Measurements from ENCODE around the gene PLD5. TPM values are rescaled to one million over a fixed set of nuclear protein-coding genes. Genes with fewer than 3 reads are reported as not detected.

PLD5 gene
- total and polyA plus RNA-seq, 2 donors (not counting 3 experiments of a cell fraction or from before 2014, with no cell fraction given), result not detected

GRCh38 chr1:242199776-242200458 lies 324.6 kb downstream of the PLD5 start:
- DNase-seq (ENCODE audit: low read depth, low spot score), result no peak
- Histone ChIP-seq H3K4me3 (replicated peaks in 1 of 3; ENCODE audit: insufficient read depth in 1 of 3, low read depth in 1 of 3, low read length in 3 of 3) (no peak overlapping the region), H3K36me3 (ENCODE audit: control insufficient read depth in 2 of 2, extremely low read depth in 1 of 2, insufficient read depth in 2 of 2, low read length in 2 of 2) (no peaks in the 10 kb centered on the region), H3K27me3 (ENCODE audit: control insufficient read depth in 2 of 2, insufficient read depth in 2 of 2, low read length in 2 of 2) (no peaks in the 10 kb centered on the region), H3K4me2 (ENCODE audit: insufficient read depth, low read length) (no peak overlapping the region), H3K79me2 (ENCODE audit: control insufficient read depth, insufficient read depth, low read length) (no peaks in the 10 kb centered on the region), H3K4me1 (ENCODE audit: control insufficient read depth, extremely low read depth, insufficient read depth, low read length) (no peaks in the 10 kb centered on the region), H2AFZ (ENCODE audit: low read depth, low read length) (no peak overlapping the region), H3K9me3 (replicated peaks; ENCODE audit: control insufficient read depth, insufficient read depth, low read length) (peaks cover 4% of the 10 kb centered on the region), H3K9ac (replicated peaks; ENCODE audit: extremely low read depth, insufficient read depth, low read length) (no peak overlapping the region), H3K9me1 (replicated peaks; ENCODE audit: control insufficient read depth, extremely low read depth, insufficient read depth, low read length) (no peaks in the 10 kb centered on the region), H3K27ac (ENCODE audit: insufficient read depth, low read depth, low read length) (no peak overlapping the region), H4K20me1 (replicated peaks; ENCODE audit: control insufficient read depth, extremely low read depth, insufficient read depth, low read length) (no peaks in the 10 kb centered on the region)
- intact Hi-C loops (cut with micrococcal nuclease), result no loop called here
- TF ChIP-seq POLR2A (IDR thresholded peaks at IDR 0.05; ENCODE audit: low read depth, low read length), result no peak
- TF ChIP-seq, protein P1, sequence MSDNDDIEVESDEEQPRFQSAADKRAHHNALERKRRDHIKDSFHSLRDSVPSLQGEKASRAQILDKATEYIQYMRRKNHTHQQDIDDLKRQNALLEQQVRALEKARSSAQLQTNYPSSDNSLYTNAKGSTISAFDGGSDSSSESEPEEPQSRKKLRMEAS (IDR thresholded peaks at IDR 0.05; ENCODE audit: insufficient read depth, insufficient read length), result no peak
- no TSS peak for BruUV-seq (replicated peaks)
- dilution Hi-C loops (cut with MboI; ENCODE audit: extremely low pct_ligation_motif_present, low sequenced_read_pairs), result no loop called here
- POLR2A ChIA-PET, result no interaction called here
- CTCF ChIA-PET, result no interaction called here
- FAIRE-seq, result no peak

- BruUV-seq (replicated peaks), result no TSS peak
- Histone ChIP-seq H3K79me2 (ENCODE audit: control insufficient read depth, insufficient read depth, low read length) (no peaks in the 10 kb centered on the region), H2AFZ (ENCODE audit: low read depth, low read length) (no peak overlapping the region), H3K4me2 (ENCODE audit: insufficient read depth, low read length) (no peak overlapping the region), H3K36me3 (ENCODE audit: control insufficient read depth in 2 of 2, extremely low read depth in 1 of 2, insufficient read depth in 2 of 2, low read length in 2 of 2) (no peaks in the 10 kb centered on the region), H3K9ac (replicated peaks; ENCODE audit: extremely low read depth, insufficient read depth, low read length) (no peak overlapping the region), H3K27ac (ENCODE audit: insufficient read depth, low read depth, low read length) (no peak overlapping the region), H3K9me1 (replicated peaks; ENCODE audit: control insufficient read depth, extremely low read depth, insufficient read depth, low read length) (no peaks in the 10 kb centered on the region), H3K9me3 (replicated peaks; ENCODE audit: control insufficient read depth, insufficient read depth, low read length) (peaks cover 4% of the 10 kb centered on the region), H3K4me1 (ENCODE audit: control insufficient read depth, extremely low read depth, insufficient read depth, low read length) (no peaks in the 10 kb centered on the region), H4K20me1 (replicated peaks; ENCODE audit: control insufficient read depth, extremely low read depth, insufficient read depth, low read length) (no peaks in the 10 kb centered on the region), H3K27me3 (ENCODE audit: control insufficient read depth in 2 of 2, insufficient read depth in 2 of 2, low read length in 2 of 2) (no peaks in the 10 kb centered on the region), H3K4me3 (replicated peaks in 1 of 3; ENCODE audit: insufficient read depth in 1 of 3, low read depth in 1 of 3, low read length in 3 of 3) (no peak overlapping the region)
- TF ChIP-seq POLR2AphosphoS5 (IDR thresholded peaks at IDR 0.05; ENCODE audit: insufficient read depth, low read depth, low read length) (no peak), EZH2 (IDR thresholded peaks at IDR 0.05; ENCODE audit: borderline replicate concordance, low read depth, low read length, severe bottlenecking) (no peak), CTCF (IDR thresholded peaks at IDR 0.05; ENCODE audit: extremely low read depth in 1 of 2, insufficient read depth in 1 of 2, low read depth in 1 of 2, low read length in 2 of 2) (no peak), GATA2 (IDR thresholded peaks at IDR 0.05; ENCODE audit: insufficient read depth, insufficient read length, low read depth, low read length) (no peak), POLR2A (IDR thresholded peaks at IDR 0.05; ENCODE audit: low read depth, low read length) (no peak), MYC (IDR thresholded peaks at IDR 0.05; ENCODE audit: low read depth, low read length) (no peak), JUN (IDR thresholded peaks at IDR 0.05; ENCODE audit: borderline replicate concordance, insufficient read depth, insufficient read length, low read depth) (no peak)
- TF ChIP-seq, protein P1 (IDR thresholded peaks at IDR 0.05; ENCODE audit: insufficient read depth, insufficient read length), result no peak
- CTCF ChIA-PET, result no interaction called here
- POLR2A ChIA-PET, result no interaction called here
- dilution Hi-C loops (cut with MboI; ENCODE audit: extremely low pct_ligation_motif_present, low sequenced_read_pairs), result no loop called here
- DNase-seq (ENCODE audit: low read depth, low spot score) (no peak), FAIRE-seq (no peak)
- intact Hi-C loops (cut with micrococcal nuclease), result no loop called here
Observed at GRCh38 chr1:242197907-242198820, 326.3 kb downstream of the PLD5 start.

Measured in endothelial cell of umbilical vein (primary cell).